Spleen (tissue), 7 donors: ENCODE data around the gene TERT.

ENCODE experiments used
- CTCF ChIP-seq, 11 experiments: fragments of 200-600 bp in 7 of 11; fragments of 450-650 bp in 4 of 11; sonication (generic) in 4 of 11; IDR thresholded peaks in 8 of 11; conservative IDR thresholded peaks in 3 of 11; 1 replicate in 7 of 11; 2 replicates in 4 of 11; pipeline versions ENCODE4 v1.4.0 to v1.8.0; 2016 to 2021; ENCODE audit warnings: antibody characterized with exemption in 11 of 11, inconsistent platforms in 4 of 11, mild to moderate bottlenecking in 1 of 11
- POLR2A ChIP-seq, 3 donors: fragments of 450-650 bp; IDR thresholded peaks; one replicate each; pipeline ENCODE4 v1.5.1; 2017; ENCODE audit warnings: antibody characterized with exemption in 3 of 3, mild to moderate bottlenecking in 1 of 3
- donor health status: DM: no; HTN: no; CAD: no; lungs with moderate emphysema.
- donor health status: DM: no; HTN: no; CAD: no.
- donor health status: DM: no; HTN: no; CAD: no.

- TF ChIP-seq CTCF (IDR thresholded peaks at IDR 0.05 in 8 of 11, conservative IDR thresholded peaks at IDR 0.05 in 3 of 11) (no peak), POLR2A (IDR thresholded peaks at IDR 0.05) (no peak)
These were observed 80.0 kb downstream of the TERT start for GRCh38 chr5:1214936-1215220.
